Fibroblast of skin of scalp (primary cell): ENCODE results near the gene HDAC4.
A peak's percentile ranks its signal among the peaks of the same experiment; 100 is the strongest.

Source experiments
- DNase-seq: peaks from one replicate; pipeline ENCODE4 v3.0.0-alpha.2; 2013

The HDAC4 gene

GRCh38 chr2:239101071-239101470 lies 299.7 kb downstream of the HDAC4 start:
- no peak for DNase-seq

- no peak for DNase-seq
Observed at GRCh38 chr2:239099474-239099873, 301.3 kb downstream of the HDAC4 start.

- DNase-seq = no peak
Observed at GRCh38 chr2:239098288-239098970, 302.4 kb downstream of the HDAC4 start.

- no peak for DNase-seq
Observed at GRCh38 chr2:239097428-239097696, 303.5 kb downstream of the HDAC4 start.

- DNase-seq = no peak
Observed at GRCh38 chr2:239096676-239097427, 304.0 kb downstream of the HDAC4 start.

- DNase-seq = no peak
Observed at GRCh38 chr2:239095460-239096081, 305.2 kb downstream of the HDAC4 start.

GRCh38 chr2:239094867-239095266 lies 306.0 kb downstream of the HDAC4 start:
- DNase-seq = no peak

- peak; percentile 11 for DNase-seq
Observed at GRCh38 chr2:239093952-239094351, 306.9 kb downstream of the HDAC4 start.

- no peak for DNase-seq
Observed at GRCh38 chr2:239093542-239093941, 307.3 kb downstream of the HDAC4 start.

- DNase-seq = no peak
Observed at GRCh38 chr2:239092571-239093294, 308.1 kb downstream of the HDAC4 start.

- no peak for DNase-seq
Observed at GRCh38 chr2:239089884-239090283, 310.9 kb downstream of the HDAC4 start.

- DNase-seq = peak; percentile 28
Observed at GRCh38 chr2:239087046-239087710, 313.6 kb downstream of the HDAC4 start.

GRCh38 chr2:239086325-239087020 lies 314.3 kb downstream of the HDAC4 start:
- no peak for DNase-seq

- DNase-seq = no peak
Observed at GRCh38 chr2:239085201-239085992, 315.4 kb downstream of the HDAC4 start.

GRCh38 chr2:239084007-239084406 lies 316.8 kb downstream of the HDAC4 start:
- no peak for DNase-seq

- DNase-seq = no peak
Observed at GRCh38 chr2:239082425-239082824, 318.4 kb downstream of the HDAC4 start.

- no peak for DNase-seq
Observed at GRCh38 chr2:239081622-239082021, 319.2 kb downstream of the HDAC4 start.

- no peak for DNase-seq
Observed at GRCh38 chr2:239081046-239081445, 319.8 kb downstream of the HDAC4 start.

GRCh38 chr2:239079671-239080294 lies 321.0 kb downstream of the HDAC4 start:
- no peak for DNase-seq

- DNase-seq = no peak
Observed at GRCh38 chr2:239078128-239078924, 322.5 kb downstream of the HDAC4 start.
